HG03439 (cell line): Measurements from ENCODE around the gene AMN.
A peak's percentile ranks its signal among the peaks of the same experiment; 100 is the strongest.

ENCODE experiments used
- ATAC-seq: cut with Tn5 transposase; IDR thresholded peaks from one replicate; pipeline ENCODE4 v1.9.1; 2021; ENCODE audit warnings: mild to moderate bottlenecking, moderate library complexity; ENCODE audit not compliant: unreplicated experiment

The AMN gene

DNA sequence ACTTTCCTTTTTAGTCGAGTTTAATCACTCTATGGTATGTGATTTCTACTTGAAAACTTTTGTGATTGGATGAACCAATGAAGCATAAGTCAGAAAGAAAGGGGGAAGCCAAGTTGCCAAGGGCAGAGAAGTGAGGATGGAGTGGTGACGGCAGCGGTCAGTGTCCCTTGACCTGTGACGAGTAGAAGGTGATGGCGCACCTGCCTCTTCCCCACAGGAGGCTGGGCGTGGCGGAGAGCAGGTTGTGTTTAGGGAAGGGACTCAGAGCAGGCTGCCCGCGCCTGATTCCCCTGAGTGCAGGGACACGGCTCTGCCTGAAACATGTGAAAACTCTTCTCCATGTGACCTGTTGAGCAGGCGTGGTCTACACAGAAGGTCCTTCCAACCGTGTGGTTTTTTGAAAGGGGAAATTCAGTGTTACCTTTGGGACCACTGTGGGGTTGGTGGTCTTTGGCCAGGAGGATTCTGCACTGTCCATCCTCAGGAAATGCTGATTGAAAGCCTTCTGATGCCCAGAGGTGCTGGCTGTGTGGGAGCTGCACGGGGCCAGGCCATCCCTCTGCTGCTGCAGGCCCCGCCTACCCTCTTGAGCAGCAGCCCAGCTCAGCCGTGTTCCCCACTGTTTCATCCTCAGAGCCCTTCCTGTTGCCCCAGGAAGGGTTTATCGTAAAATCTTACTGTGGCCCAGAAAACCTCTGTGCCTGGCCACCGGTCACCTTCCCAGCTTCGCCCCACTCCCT, 23.5 kb upstream of the AMN start:
- no peak for ATAC-seq

DNA sequence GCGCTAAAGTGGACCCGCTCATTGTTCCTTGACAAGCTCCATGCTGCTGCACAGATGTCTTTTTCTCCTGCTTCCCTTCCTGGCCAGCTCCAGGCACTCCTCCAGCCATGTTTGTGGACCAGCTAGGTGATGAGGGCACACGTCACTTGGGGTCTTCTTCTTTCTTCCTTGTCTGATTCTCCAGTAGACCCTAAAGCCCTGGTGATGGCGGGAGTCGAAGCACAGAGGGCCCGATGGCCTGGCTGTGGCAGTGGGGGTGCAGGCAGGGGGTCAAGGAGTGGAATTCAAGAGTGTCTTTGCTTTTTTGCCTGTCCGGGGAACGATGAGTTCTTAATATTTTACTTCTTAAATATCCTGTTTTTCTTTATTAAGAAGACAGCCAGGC, 23.0 kb upstream of the AMN start:
- no peak for ATAC-seq

DNA sequence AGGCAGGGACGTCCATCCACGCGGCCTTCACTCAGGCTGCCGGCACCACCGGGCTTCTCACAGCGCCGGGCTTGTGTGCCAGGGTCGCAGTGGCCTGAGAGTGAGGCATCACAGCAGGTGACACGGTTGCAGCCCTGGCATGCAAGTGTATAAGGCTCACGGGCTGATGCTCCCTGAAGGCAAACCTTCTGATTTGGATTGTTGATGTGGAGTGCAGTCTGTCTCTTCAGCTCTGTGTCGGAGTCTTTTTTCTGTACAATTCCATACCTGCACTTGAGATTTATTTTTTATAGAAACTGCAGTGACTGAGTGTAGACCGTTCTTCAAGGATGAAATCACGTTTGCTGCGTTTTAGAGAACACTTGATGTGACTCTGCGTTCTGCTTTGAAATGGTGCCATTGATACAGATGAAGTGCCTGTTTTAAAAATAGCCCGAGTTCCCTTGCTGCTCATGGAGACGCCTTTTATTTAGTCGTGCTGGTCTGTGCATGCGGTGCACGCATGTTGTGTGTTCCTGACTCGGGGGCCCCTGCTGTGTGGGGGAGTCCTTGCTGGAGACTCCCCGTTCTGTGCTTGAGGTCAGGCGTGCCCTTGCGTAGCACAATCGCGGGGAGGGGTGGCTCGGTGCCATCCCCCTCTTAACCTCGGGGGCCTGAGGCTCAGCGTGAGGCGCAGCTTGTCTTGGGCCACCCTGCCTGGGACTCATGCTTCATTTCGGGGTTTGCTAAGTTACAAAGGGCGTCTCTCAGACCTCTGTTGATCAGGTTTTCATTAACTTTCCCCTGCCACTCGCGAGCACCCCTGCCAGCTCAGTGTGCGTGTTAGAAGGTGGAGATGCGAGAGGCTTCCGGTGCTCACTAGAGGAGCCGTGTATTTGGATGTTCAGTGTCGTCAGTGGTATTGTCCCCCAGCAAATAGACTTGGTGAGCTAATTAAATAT, 21.6 kb upstream of the AMN start:
- ATAC-seq = peak; percentile 52

- peak; percentile 65 for ATAC-seq
Measured at GRCh38 chr14:102901633-102902032, 20.8 kb upstream of the AMN start.

DNA sequence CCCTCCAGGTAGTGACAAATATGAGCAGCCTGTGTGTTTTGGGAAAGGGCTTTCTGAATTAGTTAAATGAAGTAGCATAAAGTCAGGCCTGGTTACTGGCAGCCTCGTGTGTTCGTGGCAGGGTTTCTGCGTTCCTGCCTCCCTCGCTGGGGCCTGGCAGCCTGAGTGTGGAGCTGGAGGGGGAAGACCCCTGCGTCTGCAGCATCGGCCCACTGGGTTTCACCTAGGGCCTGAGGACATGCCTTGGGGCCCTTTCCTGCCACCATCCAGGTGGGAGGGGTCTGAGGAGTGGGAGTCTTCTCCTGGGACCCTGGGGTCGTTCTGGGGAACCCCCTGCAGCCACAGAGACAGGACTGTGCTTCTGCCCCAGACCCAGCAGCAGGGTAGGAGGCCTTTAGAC, 20.4 kb upstream of the AMN start:
- peak; percentile 6 for ATAC-seq

- ATAC-seq = no peak
Measured at GRCh38 chr14:102902523-102903247, 19.8 kb upstream of the AMN start.

DNA sequence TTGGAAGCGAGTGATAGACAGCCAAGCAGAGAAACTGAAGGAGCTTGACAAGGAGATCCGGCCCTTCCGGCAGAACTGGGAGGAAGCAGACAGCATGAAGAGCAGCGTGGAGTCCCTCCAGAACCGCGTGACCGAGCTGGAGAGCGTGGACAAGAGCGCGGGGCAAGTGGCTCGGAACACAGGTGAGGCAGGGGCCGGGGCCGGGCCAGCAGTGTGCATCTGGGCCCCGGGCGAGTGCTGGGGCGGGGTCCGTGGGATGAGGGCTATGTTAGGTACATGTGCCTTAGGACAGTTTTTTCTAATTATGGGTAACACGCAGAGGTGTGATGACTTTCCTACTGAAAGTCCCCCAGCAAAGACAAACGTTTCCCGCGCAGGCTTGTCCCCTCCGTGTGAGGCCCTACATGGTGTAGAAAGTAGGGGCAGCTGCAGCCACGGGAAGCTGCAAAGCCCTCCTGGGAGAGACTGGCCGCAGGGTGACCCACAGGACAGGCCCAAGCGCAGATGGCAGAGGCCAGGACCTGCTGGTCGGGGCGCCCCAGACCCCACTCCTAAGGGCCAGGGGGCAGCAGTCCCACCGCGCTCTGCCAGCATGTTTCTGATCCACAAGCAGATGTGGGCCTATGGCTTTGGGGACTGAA, 19.1 kb upstream of the AMN start:
- ATAC-seq = no peak

DNA sequence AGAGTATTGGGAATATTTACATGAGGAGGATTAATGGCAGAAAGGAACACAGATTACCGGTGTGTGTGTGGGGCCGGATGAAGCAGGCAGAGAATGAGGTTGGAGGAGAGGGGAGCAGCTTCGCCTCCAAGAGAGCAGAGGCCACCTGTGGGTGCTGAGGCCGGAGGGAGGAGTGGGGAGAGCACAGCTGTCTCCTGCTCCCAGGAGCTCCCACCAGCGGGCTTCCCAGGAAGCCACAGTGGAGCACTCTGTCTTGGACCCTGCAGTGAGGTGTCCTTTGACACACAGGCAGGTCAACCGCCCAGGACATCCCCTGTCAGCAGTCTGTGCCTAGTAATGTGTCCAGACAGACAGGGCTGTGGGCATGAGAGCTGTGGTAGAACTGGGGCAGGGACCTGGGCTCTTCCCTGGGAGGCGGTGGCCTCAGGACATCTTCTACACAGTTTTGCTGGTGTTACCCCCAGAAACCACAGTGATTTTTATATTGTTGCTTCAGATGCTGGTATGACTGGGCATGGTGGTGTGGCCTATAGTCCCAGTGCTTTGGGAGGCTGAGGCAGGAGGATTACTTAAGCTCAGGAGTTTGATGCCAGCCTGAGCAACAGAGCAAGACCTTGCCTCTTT, 18.5 kb upstream of the AMN start:
- ATAC-seq = no peak

GRCh38 chr14:102905116-102906108, 17.1 kb upstream of the AMN start:
- ATAC-seq = no peak

DNA sequence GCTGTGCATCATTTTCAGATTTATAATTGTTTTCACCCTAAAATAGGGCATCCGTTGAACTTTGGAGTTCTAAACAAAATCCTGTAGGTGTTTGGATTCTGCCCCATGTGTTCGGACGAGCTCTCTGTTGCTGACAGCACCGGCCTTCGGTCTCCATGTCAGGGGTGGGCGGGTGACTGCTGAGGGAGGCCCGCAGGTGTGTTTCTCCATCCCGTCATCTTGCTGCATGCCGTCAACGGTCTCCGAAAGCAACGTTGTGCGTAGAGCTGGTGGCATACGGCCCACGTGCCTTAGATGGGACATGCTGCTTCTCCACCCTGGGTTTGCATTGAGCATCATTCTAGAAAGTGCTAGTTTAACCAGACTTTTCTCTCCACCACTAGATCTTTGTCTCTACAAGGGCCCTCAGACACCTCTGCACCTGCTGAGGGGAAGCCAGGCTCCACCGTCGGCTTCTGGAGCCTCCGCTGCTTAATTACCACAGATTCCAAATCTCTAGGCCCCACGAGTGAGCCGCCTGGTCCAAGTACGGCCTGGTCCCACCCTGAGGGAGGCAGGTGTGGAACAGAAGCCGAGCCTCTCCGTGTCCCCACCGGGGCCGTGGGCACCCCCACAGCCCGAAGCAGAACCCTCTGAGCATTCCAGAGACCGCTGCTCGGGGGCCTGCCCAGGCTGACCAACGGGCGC, 15.7 kb upstream of the AMN start:
- ATAC-seq = no peak

- no peak for ATAC-seq
Measured at GRCh38 chr14:102907303-102907844, 15.1 kb upstream of the AMN start.

GRCh38 chr14:102907980-102908730, 14.3 kb upstream of the AMN start:
- no peak for ATAC-seq

- no peak for ATAC-seq
Measured at GRCh38 chr14:102908766-102909455, 13.6 kb upstream of the AMN start.

GRCh38 chr14:102909462-102909861, 13.0 kb upstream of the AMN start:
- no peak for ATAC-seq

GRCh38 chr14:102909911-102910310, 12.6 kb upstream of the AMN start:
- ATAC-seq = no peak

DNA sequence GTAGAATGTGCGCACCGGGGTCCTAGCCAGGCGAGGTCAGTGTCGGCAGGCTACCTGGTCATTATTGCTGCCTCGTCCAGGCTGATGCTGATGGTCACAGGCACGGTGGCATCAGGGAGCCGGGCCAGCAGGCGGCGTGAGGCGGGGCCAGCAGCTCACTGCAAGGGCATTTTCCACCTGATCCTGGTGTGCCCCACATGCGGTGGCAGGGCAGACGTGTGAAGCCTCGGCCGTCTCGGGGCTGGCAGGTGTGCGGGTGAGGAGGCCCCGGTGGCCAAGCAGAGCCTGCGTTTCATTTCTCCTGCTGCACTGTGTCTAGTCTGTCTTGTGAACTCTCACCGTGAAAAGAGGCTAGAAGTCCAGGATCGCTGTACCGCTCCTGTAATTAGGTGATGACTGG, 12.0 kb upstream of the AMN start:
- ATAC-seq = no peak

DNA sequence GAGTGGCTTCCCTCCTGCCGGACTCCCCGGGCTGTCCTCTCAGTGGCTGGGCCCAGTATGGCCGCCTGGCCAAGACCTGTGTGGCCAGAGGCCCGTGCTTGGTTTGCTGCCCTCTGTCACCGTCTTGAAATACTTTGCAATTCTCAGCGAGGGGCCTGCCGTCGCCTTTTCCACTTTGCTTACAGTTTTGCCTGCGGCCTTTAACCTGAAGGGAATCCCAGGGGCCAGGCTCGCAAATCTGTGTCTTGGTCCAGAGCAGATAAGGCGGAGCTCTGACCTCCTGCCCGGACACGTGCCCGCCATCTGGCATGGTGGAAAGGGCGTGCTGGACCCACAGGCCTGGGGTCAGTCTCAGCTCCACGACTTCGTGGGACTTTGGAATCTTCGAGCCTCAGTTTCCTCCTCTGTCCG, 10.9 kb upstream of the AMN start:
- no peak for ATAC-seq
